ENCODE results near the gene SLC8A1. TPM values are rescaled to one million over a fixed set of nuclear protein-coding genes. Genes with fewer than 3 reads are reported as not detected.

The SLC8A1 gene
- total RNA-seq, 1 experiment from 2014 or later = 1.7 TPM

- no peak overlapping the region for H3K4me3 Mint-ChIP-seq
- no peak overlapping the region for H3K4me2 ChIP-seq (ENCODE audit: insufficient read depth, insufficient read length, low read length)
- no peak overlapping the region for H4K91ac ChIP-seq (ENCODE audit: insufficient read length, low read depth, low read length)
- no peaks in the 10 kb centered on the region for H4K20me1 ChIP-seq (ENCODE audit: control insufficient read depth, insufficient read depth, insufficient read length)
- no peak for TF ChIP-seq CTCF (conservative IDR thresholded peaks at IDR 0.05)
- no peaks in the 10 kb centered on the region for H3K36me3 Mint-ChIP-seq (ENCODE audit: insufficient read depth in 1 of 3, low read depth in 3 of 3)
- H2BK120ac ChIP-seq (ENCODE audit: low read depth, low read length, poor library complexity, severe bottlenecking) = no peak overlapping the region
- H3K27me3 ChIP-seq (ENCODE audit: insufficient read depth, low read length) = no peaks in the 10 kb centered on the region
- no peak overlapping the region for H2BK5ac ChIP-seq (ENCODE audit: insufficient read length, low read length)
- H3K79me2 ChIP-seq (ENCODE audit: insufficient read depth, low read length) = no peaks in the 10 kb centered on the region
- no peak overlapping the region for H3K9ac ChIP-seq (ENCODE audit: extremely low read depth, insufficient read length, low read length)
- H4K8ac ChIP-seq (replicated peaks; ENCODE audit: insufficient read length, low read depth, low read length) = no peak overlapping the region
- H3K27ac ChIP-seq (ENCODE audit: insufficient read length, low read depth, low read length) = no peak overlapping the region
- no peaks in the 10 kb centered on the region for H3K4me1 Mint-ChIP-seq
- no peaks in the 10 kb centered on the region for H3K79me1 ChIP-seq (ENCODE audit: insufficient read depth, low read depth, low read length, poor library complexity, severe bottlenecking)
- no peak overlapping the region for H2BK15ac ChIP-seq (ENCODE audit: low read depth, low read length)
- H3T11ph ChIP-seq (ENCODE audit: low read length) = no peak overlapping the region
- no peak overlapping the region for H3K18ac ChIP-seq (ENCODE audit: insufficient read length, low read depth, low read length)
- H3K23ac ChIP-seq (ENCODE audit: insufficient read length, low read depth, low read length) = no peak overlapping the region
- no peak overlapping the region for H3K27ac Mint-ChIP-seq
- H2AFZ ChIP-seq (ENCODE audit: low read length) = no peak overlapping the region
- H2AK5ac ChIP-seq (ENCODE audit: insufficient read length, low read length) = no peak overlapping the region
- H3K14ac ChIP-seq (ENCODE audit: insufficient read depth, low read length) = no peak overlapping the region
- no peak overlapping the region for H3K4ac ChIP-seq (ENCODE audit: low read depth, low read length)
- no peaks in the 10 kb centered on the region for H3K9me3 Mint-ChIP-seq
- H2BK12ac ChIP-seq (ENCODE audit: insufficient read length, low read depth, low read length) = no peak overlapping the region
- no peak overlapping the region for H3K56ac ChIP-seq (ENCODE audit: insufficient read length, low read depth, low read length)
- no peaks in the 10 kb centered on the region for H3K23me2 ChIP-seq (ENCODE audit: insufficient read length, low read depth, low read length, poor library complexity, severe bottlenecking)
- H3K27me3 Mint-ChIP-seq (ENCODE audit: low read depth) = no peaks in the 10 kb centered on the region
- WGBS (ENCODE audit: extremely low coverage, insufficient read length, low lambda C conversion rate) = no CpG with 5 or more reads among the region's 2 CpGs
- no peaks in the 10 kb centered on the region for H3K4me1 ChIP-seq (ENCODE audit: insufficient read depth, low read length)
- no peak overlapping the region for H4K5ac ChIP-seq (ENCODE audit: insufficient read length, low read depth, low read length)
- H3K9me3 ChIP-seq (ENCODE audit: control insufficient read depth, low read depth, low read length) = no peaks in the 10 kb centered on the region
- no peak for DNase-seq
- no peak overlapping the region for H2BK20ac ChIP-seq (ENCODE audit: low read depth, low read length, poor library complexity, severe bottlenecking)
Observed at GRCh38 chr2:40279001-40279400, 172.9 kb downstream of the SLC8A1 start.

Measured in H9 (cell line).